IPS-20b (cell line): ENCODE measurements around the gene ACRBP.

Experiments
- H3K27ac ChIP-seq: one replicate; pipeline ENCODE4 v1.5.1; 2013; ENCODE audit warnings: low read length
- H3K27me3 ChIP-seq: 2 replicates; pipeline ENCODE4 v1.6.1; 2013; ENCODE audit warnings: mild to moderate bottlenecking, low read length, inconsistent platforms; ENCODE audit not compliant: insufficient read depth
- H3K36me3 ChIP-seq: 2 replicates; pipeline ENCODE4 v1.6.1; 2013; ENCODE audit warnings: low read depth, mild to moderate bottlenecking, inconsistent platforms, low read length, moderate library complexity; ENCODE audit not compliant: insufficient read depth
- H3K4me1 ChIP-seq: 2 replicates; pipeline ENCODE4 v1.6.1; 2013; ENCODE audit warnings: mild to moderate bottlenecking, control low read depth, inconsistent platforms, low read length, moderate library complexity; ENCODE audit not compliant: insufficient read depth
- H3K4me3 ChIP-seq: 2 replicates; pipeline ENCODE4 v1.5.1; 2013; ENCODE audit warnings: mild to moderate bottlenecking, low read length, inconsistent platforms
- H3K9ac ChIP-seq: 2 replicates; pipeline ENCODE4 v1.6.1; 2013; ENCODE audit warnings: low read depth, mild to moderate bottlenecking, inconsistent platforms, low read length, moderate library complexity
- H3K9me3 ChIP-seq: 2 replicates; pipeline ENCODE4 v1.6.1; 2013; ENCODE audit warnings: mild to moderate bottlenecking, low read depth, low read length, inconsistent platforms; ENCODE audit not compliant: insufficient read depth

The ACRBP gene

GRCh38 chr12:6672143-6672542 is 24.9 kb upstream of the ACRBP start:
- Histone ChIP-seq H3K9me3 (no peaks in the 10 kb centered on the region), H3K27ac (no peak overlapping the region), H3K4me3 (no peak overlapping the region), H3K36me3 (peaks cover 96% of the 10 kb centered on the region), H3K27me3 (no peaks in the 10 kb centered on the region), H3K9ac (no peak overlapping the region), H3K4me1 (no peaks in the 10 kb centered on the region)

- Histone ChIP-seq H3K4me1 (no peaks in the 10 kb centered on the region), H3K9me3 (no peaks in the 10 kb centered on the region), H3K9ac (no peak overlapping the region), H3K27ac (no peak overlapping the region), H3K36me3 (peaks cover 63% of the 10 kb centered on the region), H3K4me3 (no peak overlapping the region), H3K27me3 (no peaks in the 10 kb centered on the region)
These were observed 20.5 kb upstream of the ACRBP start for GRCh38 chr12:6667559-6668210.

GRCh38 chr12:6666211-6666610 is 19.0 kb upstream of the ACRBP start:
- H3K9ac ChIP-seq, result no peak overlapping the region
- H3K4me3 ChIP-seq, result no peak overlapping the region
- no peaks in the 10 kb centered on the region for H3K4me1 ChIP-seq
- H3K36me3 ChIP-seq, result peaks cover 49% of the 10 kb centered on the region
- H3K27ac ChIP-seq, result no peak overlapping the region
- no peaks in the 10 kb centered on the region for H3K9me3 ChIP-seq
- H3K27me3 ChIP-seq, result no peaks in the 10 kb centered on the region

- no peaks in the 10 kb centered on the region for H3K27me3 ChIP-seq
- peaks cover 36% of the 10 kb centered on the region for H3K36me3 ChIP-seq
- H3K9ac ChIP-seq, result no peak overlapping the region
- H3K4me3 ChIP-seq, result no peak overlapping the region
- H3K9me3 ChIP-seq, result no peaks in the 10 kb centered on the region
- H3K4me1 ChIP-seq, result no peaks in the 10 kb centered on the region
- H3K27ac ChIP-seq, result no peak overlapping the region
These were observed 17.7 kb upstream of the ACRBP start for GRCh38 chr12:6664902-6665301.

GRCh38 chr12:6662906-6663742 is 15.9 kb upstream of the ACRBP start, which contains the start of gene ING4:
ING4 (minus strand) TSS chr12:6663119; CDS start chr12:6663101, 18 bp downstream.
- no peaks in the 10 kb centered on the region for H3K27me3 ChIP-seq
- H3K27ac ChIP-seq, result peak within 1 kb of the TSS; percentile 2
- H3K9me3 ChIP-seq, result no peaks in the 10 kb centered on the region
- no peaks in the 10 kb centered on the region for H3K4me1 ChIP-seq
- peak within 1 kb of the TSS; percentile 90 for H3K4me3 ChIP-seq
- H3K9ac ChIP-seq, result peak within 1 kb of the TSS; percentile 85; the same call in 1 of the 2 replicates
- H3K36me3 ChIP-seq, result peaks cover 22% of the 10 kb centered on the region

GRCh38 chr12:6662602-6662905 is 15.3 kb upstream of the ACRBP start:
- no peaks in the 10 kb centered on the region for H3K27me3 ChIP-seq
- H3K4me3 ChIP-seq, result peak overlapping the region; percentile 90
- H3K27ac ChIP-seq, result no peak overlapping the region
- H3K9ac ChIP-seq, result peak overlapping the region; percentile 85; the same call in 1 of the 2 replicates
- no peaks in the 10 kb centered on the region for H3K4me1 ChIP-seq
- H3K9me3 ChIP-seq, result no peaks in the 10 kb centered on the region
- peaks cover 16% of the 10 kb centered on the region for H3K36me3 ChIP-seq

GRCh38 chr12:6653987-6654386 is 6.8 kb upstream of the ACRBP start:
- no peaks in the 10 kb centered on the region for H3K27me3 ChIP-seq
- no peak overlapping the region for H3K27ac ChIP-seq
- H3K36me3 ChIP-seq, result peaks cover 42% of the 10 kb centered on the region
- no peak overlapping the region for H3K4me3 ChIP-seq
- H3K4me1 ChIP-seq, result no peaks in the 10 kb centered on the region
- no peak overlapping the region for H3K9ac ChIP-seq
- H3K9me3 ChIP-seq, result no peaks in the 10 kb centered on the region

- no peak overlapping the region for H3K9ac ChIP-seq
- H3K27me3 ChIP-seq, result no peaks in the 10 kb centered on the region
- H3K36me3 ChIP-seq, result peaks cover 44% of the 10 kb centered on the region
- no peak overlapping the region for H3K4me3 ChIP-seq
- H3K27ac ChIP-seq, result no peak overlapping the region
- H3K4me1 ChIP-seq, result no peaks in the 10 kb centered on the region
- no peaks in the 10 kb centered on the region for H3K9me3 ChIP-seq
These were observed 6.1 kb upstream of the ACRBP start for GRCh38 chr12:6653342-6653741.

- no peaks in the 10 kb centered on the region for H3K4me1 ChIP-seq
- no peak overlapping the region for H3K27ac ChIP-seq
- no peaks in the 10 kb centered on the region for H3K9me3 ChIP-seq
- no peaks in the 10 kb centered on the region for H3K27me3 ChIP-seq
- H3K36me3 ChIP-seq, result peaks cover 49% of the 10 kb centered on the region
- H3K9ac ChIP-seq, result no peak overlapping the region
- no peak overlapping the region for H3K4me3 ChIP-seq
These were observed 5.2 kb upstream of the ACRBP start for GRCh38 chr12:6652391-6652790.

- no peaks in the 10 kb centered on the region for H3K4me1 ChIP-seq
- peaks cover 39% of the 10 kb centered on the region for H3K36me3 ChIP-seq
- H3K27me3 ChIP-seq, result peaks cover 10% of the 10 kb centered on the region
- H3K27ac ChIP-seq, result no peak overlapping the region
- no peaks in the 10 kb centered on the region for H3K9me3 ChIP-seq
- no peak overlapping the region for H3K9ac ChIP-seq
- no peak overlapping the region for H3K4me3 ChIP-seq
These were observed 3.6 kb upstream of the ACRBP start for GRCh38 chr12:6650832-6651231.

- Histone ChIP-seq H3K36me3 (peaks cover 20% of the 10 kb centered on the region), H3K9ac (peak overlapping the region; percentile 67; the same call in 1 of the 2 replicates), H3K27me3 (peaks cover 21% of the 10 kb centered on the region), H3K4me1 (no peaks in the 10 kb centered on the region), H3K9me3 (no peaks in the 10 kb centered on the region), H3K4me3 (peak overlapping the region; percentile 74), H3K27ac (no peak overlapping the region)
These were observed 753 bp downstream of the ACRBP start for GRCh38 chr12:6646276-6647082.
